Mesodermal cell (in vitro differentiated cells): ENCODE measurements around the gene KCNQ1OT1.

Experiments used
- H3K27ac ChIP-seq: 2 replicates; pipeline ENCODE4 v1.7.0; 2013; ENCODE audit warnings: mild to moderate bottlenecking, low read depth, low read length, moderate library complexity; ENCODE audit not compliant: severe bottlenecking
- H3K36me3 ChIP-seq: 2 replicates; pipeline ENCODE4 v1.7.1; 2013; ENCODE audit warnings: mild to moderate bottlenecking, low read length, moderate library complexity; ENCODE audit not compliant: control insufficient read depth, insufficient read depth
- H3K4me1 ChIP-seq: one replicate; pipeline ENCODE4 v1.7.1; 2013; ENCODE audit warnings: mild to moderate bottlenecking, low read length; ENCODE audit not compliant: insufficient read depth, control insufficient read depth, poor library complexity, severe bottlenecking
- H3K4me3 ChIP-seq: 2 replicates; pipeline ENCODE4 v1.7.0; 2013; ENCODE audit warnings: low read length, control low read depth, mild to moderate bottlenecking; ENCODE audit not compliant: insufficient read depth, poor library complexity, severe bottlenecking; ENCODE audit errors: extremely low read depth
- H3K9me3 ChIP-seq: 2 replicates; pipeline ENCODE4 v1.7.1; 2013; ENCODE audit warnings: mild to moderate bottlenecking, low read length, moderate library complexity; ENCODE audit not compliant: control insufficient read depth
- WGBS, 2 experiments: methylation state at CpG; one replicate each; pipeline ENCODE4 v1.1.5; 2013; ENCODE audit warnings: missing lambda C conversion rate in 2 of 2; ENCODE audit not compliant: insufficient coverage in 2 of 2; 5-methylcytosine and 5-hydroxymethylcytosine counted together

KCNQ1OT1 gene

GRCh38 chr11:2736577-2737225 lies 36.9 kb upstream of the KCNQ1OT1 start:
- H3K9me3 ChIP-seq = no peaks in the 10 kb centered on the region
- H3K4me1 ChIP-seq = peaks cover 24% of the 10 kb centered on the region
- H3K27ac ChIP-seq = no peak overlapping the region
- WGBS, 2 experiments = 92 to 95% methylated on average over 20 of the region's 21 CpGs
- H3K4me3 ChIP-seq = no peak overlapping the region
- no peaks in the 10 kb centered on the region for H3K36me3 ChIP-seq

GRCh38 chr11:2735053-2735589 lies 35.3 kb upstream of the KCNQ1OT1 start:
- 82 to 92% methylated on average over 8 to 9 of the region's 12 CpGs for WGBS, 2 experiments
- Histone ChIP-seq H3K4me3 (no peak overlapping the region), H3K4me1 (peaks cover 22% of the 10 kb centered on the region)

GRCh38 chr11:2734181-2735052 lies 34.6 kb upstream of the KCNQ1OT1 start:
- Histone ChIP-seq H3K4me1 (peaks cover 22% of the 10 kb centered on the region), H3K27ac (no peak overlapping the region), H3K36me3 (no peaks in the 10 kb centered on the region), H3K4me3 (no peak overlapping the region), H3K9me3 (no peaks in the 10 kb centered on the region)
- WGBS, 2 experiments = 93 to 94% methylated on average over 31 of the region's 32 CpGs

More at GRCh38 chr11:2735053-2735589, 35.3 kb upstream of the KCNQ1OT1 start:
- Histone ChIP-seq H3K36me3 (no peaks in the 10 kb centered on the region), H3K27ac (no peak overlapping the region), H3K9me3 (no peaks in the 10 kb centered on the region)

GRCh38 chr11:2732940-2733628 lies 33.3 kb upstream of the KCNQ1OT1 start:
- H3K27ac ChIP-seq = no peak overlapping the region
- no peaks in the 10 kb centered on the region for H3K36me3 ChIP-seq
- WGBS, 2 experiments = 88 to 92% methylated on average over 9 to 11 of the region's 12 CpGs

GRCh38 chr11:2732261-2732939 lies 32.6 kb upstream of the KCNQ1OT1 start:
- no peaks in the 10 kb centered on the region for H3K9me3 ChIP-seq
- no peak overlapping the region for H3K27ac ChIP-seq
- peaks cover 37% of the 10 kb centered on the region for H3K4me1 ChIP-seq
- no peaks in the 10 kb centered on the region for H3K36me3 ChIP-seq
- 92 to 96% methylated on average over 30 to 31 of the region's 32 CpGs for WGBS, 2 experiments
- H3K4me3 ChIP-seq = no peak overlapping the region

More at GRCh38 chr11:2732940-2733628, 33.3 kb upstream of the KCNQ1OT1 start:
- H3K4me1 ChIP-seq = peaks cover 33% of the 10 kb centered on the region
- H3K9me3 ChIP-seq = no peaks in the 10 kb centered on the region
- H3K4me3 ChIP-seq = no peak overlapping the region

GRCh38 chr11:2731130-2732125 lies 31.6 kb upstream of the KCNQ1OT1 start:
- Histone ChIP-seq H3K36me3 (no peaks in the 10 kb centered on the region), H3K27ac (no peak overlapping the region), H3K4me1 (peaks cover 37% of the 10 kb centered on the region), H3K4me3 (no peak overlapping the region), H3K9me3 (peaks cover 3% of the 10 kb centered on the region)
- 88% methylated on average over 24 of the region's 28 CpGs for WGBS, 2 experiments

- Histone ChIP-seq H3K27ac (no peak overlapping the region), H3K36me3 (no peaks in the 10 kb centered on the region), H3K9me3 (peaks cover 3% of the 10 kb centered on the region), H3K4me3 (no peak overlapping the region), H3K4me1 (peaks cover 40% of the 10 kb centered on the region)
- WGBS, 2 experiments = 94 to 96% methylated on average over 11 of the region's 16 CpGs
Observed at GRCh38 chr11:2730272-2731129, 30.7 kb upstream of the KCNQ1OT1 start.

- no peak overlapping the region for H3K4me3 ChIP-seq
- H3K36me3 ChIP-seq = no peaks in the 10 kb centered on the region
- no peak overlapping the region for H3K27ac ChIP-seq
- 97% methylated on average over 9 of the region's 9 CpGs for WGBS, 2 experiments
- H3K9me3 ChIP-seq = peaks cover 3% of the 10 kb centered on the region
- H3K4me1 ChIP-seq = peaks cover 40% of the 10 kb centered on the region
Observed at GRCh38 chr11:2729841-2730240, 30.0 kb upstream of the KCNQ1OT1 start.
